ENCODE data around the gene FAM185A. TPM values are rescaled to one million over a fixed set of nuclear protein-coding genes. Genes with fewer than 3 reads are reported as not detected.
"Not testable (repeated sequence)": the region's sequence is repeated elsewhere in the genome, so short reads cannot be mapped to it uniquely, and the experiment has no call there.

Gene FAM185A
- total and polyA plus RNA-seq, 2 of the 8 experiments (the other 6 are each of a cell fraction or from before 2014, with no cell fraction given) = 5.2 to 6.6 TPM

DNA sequence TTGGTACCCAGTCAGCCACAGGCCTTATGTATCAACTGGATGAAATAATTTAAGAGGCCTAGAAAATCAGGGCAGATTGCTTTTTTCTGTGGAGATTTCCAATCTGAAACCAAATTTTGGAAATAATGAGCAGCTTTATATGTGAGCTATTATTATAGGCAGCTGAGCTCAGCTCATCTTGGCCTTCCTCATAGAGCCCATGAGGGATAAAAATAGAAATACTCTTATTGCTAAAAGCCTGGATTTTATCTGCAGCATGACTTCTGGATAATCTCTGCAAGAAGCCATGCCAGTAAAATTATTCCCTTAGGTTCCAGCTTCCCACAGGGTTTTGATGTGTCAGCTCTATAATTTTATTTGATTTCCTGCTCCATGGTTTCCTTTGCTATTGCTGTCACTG is 43.0 kb downstream of the FAM185A start:
- H3K9me3 ChIP-seq (ENCODE audit: insufficient read depth in 2 of 2, low read depth in 1 of 2, low read length in 1 of 2); H2AFZ ChIP-seq (ENCODE audit: low read length); H2BK20ac ChIP-seq (ENCODE audit: low read length); H3K36me3 ChIP-seq (ENCODE audit: control insufficient read depth in 2 of 4, insufficient read depth in 4 of 4, low read length in 3 of 4); H2BK120ac ChIP-seq (replicated peaks; ENCODE audit: low read depth, low read length); H3K79me1 ChIP-seq (ENCODE audit: low read depth, low read length); H2BK12ac ChIP-seq (ENCODE audit: low read depth, low read length); H3K18ac ChIP-seq (ENCODE audit: extremely low read depth, low read length); H3K4me1 ChIP-seq (replicated peaks in 1 of 4; ENCODE audit: control insufficient read depth in 3 of 4, insufficient read depth in 4 of 4, low read length in 3 of 4); H3K23ac ChIP-seq (ENCODE audit: insufficient read length); H3K14ac ChIP-seq (ENCODE audit: insufficient read length); H2AK5ac ChIP-seq (ENCODE audit: low read depth, low read length); POLR2A ChIA-PET (ENCODE audit: partially characterized antibody); H4K91ac ChIP-seq (replicated peaks; ENCODE audit: insufficient read length, low read length); H2BK5ac ChIP-seq (ENCODE audit: low read depth, low read length); H3K23me2 ChIP-seq (ENCODE audit: low read depth, low read length); FAIRE-seq; DNase-seq (ENCODE audit: low read depth in 1 of 2, low spot score in 2 of 2); H3K4me3 ChIP-seq (ENCODE audit: extremely low read depth in 1 of 4, insufficient read depth in 2 of 4, low read depth in 3 of 4, low read length in 4 of 4); CTCF ChIA-PET (ENCODE audit: partially characterized antibody); H3K4ac ChIP-seq (replicated peaks; ENCODE audit: insufficient read length, low read depth, low read length); H3K27ac ChIP-seq (ENCODE audit: low read depth, low read length); H2BK15ac ChIP-seq (ENCODE audit: low read length); H3K9ac ChIP-seq (replicated peaks in 1 of 4; ENCODE audit: extremely low read depth in 1 of 4, low read depth in 3 of 4, low read length in 3 of 4); H3K56ac ChIP-seq (replicated peaks; ENCODE audit: insufficient read length, low read depth, low read length); H4K5ac ChIP-seq (ENCODE audit: insufficient read length, low read depth, low read length); H3K27me3 ChIP-seq (replicated peaks in 1 of 4; ENCODE audit: control insufficient read depth in 3 of 4, extremely low read depth in 1 of 4, insufficient read depth in 3 of 4, low read length in 3 of 4); H4K20me1 ChIP-seq (replicated peaks in 1 of 2; ENCODE audit: control insufficient read depth in 1 of 2, insufficient read depth in 2 of 2, low read length in 2 of 2); H3K4me2 ChIP-seq (ENCODE audit: insufficient read depth in 1 of 2, low read depth in 2 of 2, low read length in 2 of 2); H3K79me2 ChIP-seq (ENCODE audit: control insufficient read depth in 1 of 2, insufficient read depth in 2 of 2, low read length in 2 of 2); H4K8ac ChIP-seq (ENCODE audit: extremely low read depth, insufficient read depth, low read length): not testable (repeated sequence)

GRCh38 chr7:102794567-102794966 is 45.8 kb downstream of the FAM185A start:
- H4K20me1 ChIP-seq (replicated peaks in 1 of 2; ENCODE audit: control insufficient read depth in 1 of 2, insufficient read depth in 2 of 2, low read length in 2 of 2); H3K4ac ChIP-seq (replicated peaks; ENCODE audit: insufficient read length, low read depth, low read length); H2BK120ac ChIP-seq (replicated peaks; ENCODE audit: low read depth, low read length); H2BK15ac ChIP-seq (ENCODE audit: low read length); H3K4me3 ChIP-seq (ENCODE audit: extremely low read depth in 1 of 4, insufficient read depth in 2 of 4, low read depth in 3 of 4, low read length in 4 of 4); H3K9me3 ChIP-seq (ENCODE audit: insufficient read depth in 2 of 2, low read depth in 1 of 2, low read length in 1 of 2); H2BK5ac ChIP-seq (ENCODE audit: low read depth, low read length); H3K79me2 ChIP-seq (ENCODE audit: control insufficient read depth in 1 of 2, insufficient read depth in 2 of 2, low read length in 2 of 2); H3K23ac ChIP-seq (ENCODE audit: insufficient read length); H3K14ac ChIP-seq (ENCODE audit: insufficient read length); H4K8ac ChIP-seq (ENCODE audit: extremely low read depth, insufficient read depth, low read length); H3K4me2 ChIP-seq (ENCODE audit: insufficient read depth in 1 of 2, low read depth in 2 of 2, low read length in 2 of 2); H3K18ac ChIP-seq (ENCODE audit: extremely low read depth, low read length); POLR2A ChIA-PET (ENCODE audit: partially characterized antibody); H4K5ac ChIP-seq (ENCODE audit: insufficient read length, low read depth, low read length); H3K56ac ChIP-seq (replicated peaks; ENCODE audit: insufficient read length, low read depth, low read length); DNase-seq (ENCODE audit: low read depth in 1 of 2, low spot score in 2 of 2); H3K27ac ChIP-seq (ENCODE audit: low read depth, low read length); H2BK12ac ChIP-seq (ENCODE audit: low read depth, low read length); FAIRE-seq; H4K91ac ChIP-seq (replicated peaks; ENCODE audit: insufficient read length, low read length); H3K27me3 ChIP-seq (replicated peaks in 1 of 4; ENCODE audit: control insufficient read depth in 3 of 4, extremely low read depth in 1 of 4, insufficient read depth in 3 of 4, low read length in 3 of 4); H3K23me2 ChIP-seq (ENCODE audit: low read depth, low read length); H3K36me3 ChIP-seq (ENCODE audit: control insufficient read depth in 2 of 4, insufficient read depth in 4 of 4, low read length in 3 of 4); H3K79me1 ChIP-seq (ENCODE audit: low read depth, low read length); H2AK5ac ChIP-seq (ENCODE audit: low read depth, low read length); H2BK20ac ChIP-seq (ENCODE audit: low read length); CTCF ChIA-PET (ENCODE audit: partially characterized antibody); H2AFZ ChIP-seq (ENCODE audit: low read length); H3K9ac ChIP-seq (replicated peaks in 1 of 4; ENCODE audit: extremely low read depth in 1 of 4, low read depth in 3 of 4, low read length in 3 of 4); H3K4me1 ChIP-seq (replicated peaks in 1 of 4; ENCODE audit: control insufficient read depth in 3 of 4, insufficient read depth in 4 of 4, low read length in 3 of 4): not testable (repeated sequence)
- whole genome bisulfite sequencing, 2 experiments (ENCODE audit: extremely low coverage in 1 of 2, insufficient coverage in 1 of 2, insufficient read length in 1 of 2, insufficient replicate concordance in 2 of 2, low coverage in 1 of 2, low lambda C conversion rate in 2 of 2, missing lambda C conversion rate in 1 of 2) = 96% methylated on average over 1 of the region's 1 CpG; no CpG with 5 or more reads in 1 of the 2 experiments

All from H1 (cell line).